Osteoblast (primary cell): ENCODE results near the gene EVPL. TPM values are rescaled to one million over a fixed set of nuclear protein-coding genes. Genes with fewer than 3 reads are reported as not detected.
"Not testable (repeated sequence)": the region's sequence is repeated elsewhere in the genome, so short reads cannot be mapped to it uniquely, and the experiment has no call there.

Experiments used
- DNase-seq: peaks from one replicate; pipeline ENCODE4 v3.0.0; 2011; ENCODE audit warnings: low spot score, mixed read lengths; ENCODE audit not compliant: insufficient read length; ENCODE audit errors: missing footprints
- H2AFZ ChIP-seq: 2 replicates; pipeline ENCODE4 v1.6.0; 2011; ENCODE audit warnings: mild to moderate bottlenecking, low read length
- H3K27ac ChIP-seq: 2 replicates; pipeline ENCODE4 v1.5.1; 2011; ENCODE audit warnings: mild to moderate bottlenecking, low read depth, low read length, moderate library complexity
- H3K27me3 ChIP-seq: 2 replicates; pipeline ENCODE4 v1.6.0; 2012; ENCODE audit warnings: mild to moderate bottlenecking, control low read depth, inconsistent platforms, low read length, moderate library complexity; ENCODE audit not compliant: insufficient read depth
- H3K36me3 ChIP-seq: 2 replicates; pipeline ENCODE4 v1.5.1; 2011; ENCODE audit warnings: mild to moderate bottlenecking, low read length, control low read depth, moderate library complexity; ENCODE audit not compliant: insufficient read depth
- H3K4me1 ChIP-seq: 2 replicates; pipeline ENCODE4 v1.5.1; 2011; ENCODE audit warnings: mild to moderate bottlenecking, low read length, control low read depth, moderate library complexity; ENCODE audit not compliant: insufficient read depth
- H3K4me2 ChIP-seq: 2 replicates; pipeline ENCODE4 v1.6.0; 2011; ENCODE audit warnings: mild to moderate bottlenecking, low read length; ENCODE audit not compliant: insufficient read depth
- H3K4me3 ChIP-seq: fragments of 200-600 bp; sonication (generic); 3 replicates; pipeline ENCODE4 v1.5.1; 2012; ENCODE audit warnings: mild to moderate bottlenecking, low read length, inconsistent platforms; ENCODE audit not compliant: insufficient read depth
- H3K79me2 ChIP-seq: 2 replicates; pipeline ENCODE4 v1.6.0; 2012; ENCODE audit warnings: mild to moderate bottlenecking, low read length, control low read depth, inconsistent platforms; ENCODE audit not compliant: insufficient read depth
- H3K9me3 ChIP-seq: 2 replicates; pipeline ENCODE4 v1.5.1; 2011; ENCODE audit warnings: low read depth, low read length, control low read depth
- H4K20me1 ChIP-seq: 2 replicates; pipeline ENCODE4 v1.6.0; 2012; ENCODE audit warnings: mild to moderate bottlenecking, low read length, control low read depth; ENCODE audit not compliant: insufficient read depth
- total RNA-seq: library from RNA; depleted of rRNA; stranded (reverse); fragments of >200 nt; gene quantifications from 2 replicates; pipeline ENCODE4 v1.2.3, GENCODE V29; 2012
- TF ChIP-seq, protein P1 (sequence below): IDR thresholded peaks from 2 replicates; pipeline ENCODE4 v1.5.1; 2011; ENCODE audit warnings: mild to moderate bottlenecking, low read depth, low read length, moderate library complexity; ENCODE audit errors: extremely low read depth

EVPL gene
- total RNA-seq, 1 donor, result not detected

DNA sequence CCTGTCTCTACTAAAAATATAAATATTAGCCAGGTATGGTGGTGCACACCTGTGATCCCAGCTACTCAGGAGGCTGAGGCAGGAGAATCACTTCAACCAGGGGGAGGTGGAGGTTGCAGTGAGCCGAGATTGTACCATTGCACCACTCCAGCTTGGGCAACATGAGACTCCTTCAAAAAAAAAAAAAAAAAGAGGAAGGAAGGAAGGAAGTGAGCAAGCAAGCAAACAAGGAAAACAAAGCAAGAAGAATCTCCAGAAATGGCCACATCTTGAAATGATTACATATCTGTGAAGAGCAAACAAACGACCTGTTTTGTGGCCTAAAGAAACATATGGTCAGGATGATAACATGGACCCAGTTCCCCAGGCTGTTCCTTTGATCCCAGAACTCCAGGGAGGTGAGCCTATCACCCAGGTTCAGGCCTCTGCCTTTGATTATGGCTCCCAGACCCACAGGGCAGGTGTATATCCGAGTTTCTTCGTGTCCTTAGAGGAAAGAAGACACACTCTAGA lies 57.0 kb downstream of the EVPL start:
- H3K4me3 ChIP-seq, result no peak overlapping the region
- no peak overlapping the region for H3K4me2 ChIP-seq
- H3K79me2 ChIP-seq, result peaks cover 47% of the 10 kb centered on the region

DNA sequence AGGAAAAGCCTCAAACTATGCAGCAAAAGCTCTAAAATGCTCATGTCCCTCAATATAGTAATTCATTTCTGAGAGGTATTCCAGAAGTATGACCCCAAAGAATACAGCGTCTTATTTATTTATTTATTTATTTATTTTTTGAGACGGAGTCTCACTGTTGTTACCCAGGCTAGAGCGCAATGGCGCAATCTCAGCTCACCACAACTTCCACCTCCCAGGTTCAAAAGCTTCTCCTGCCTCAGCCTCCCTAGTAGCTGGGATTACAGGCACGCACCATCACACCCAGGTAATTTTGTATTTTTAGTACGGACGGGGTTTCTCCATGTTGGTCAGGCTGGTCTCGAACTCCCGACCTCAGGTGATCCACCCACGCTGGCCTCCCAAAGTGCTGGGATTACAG lies 58.1 kb downstream of the EVPL start:
- H3K4me3 ChIP-seq, H3K27ac ChIP-seq, DNase-seq, H3K4me2 ChIP-seq, H2AFZ ChIP-seq, H3K4me1 ChIP-seq, H3K9me3 ChIP-seq, H3K27me3 ChIP-seq: not testable (repeated sequence)
- Histone ChIP-seq H3K79me2 (peaks cover 48% of the 10 kb centered on the region), H4K20me1 (peaks cover 14% of the 10 kb centered on the region), H3K36me3 (peaks cover 15% of the 10 kb centered on the region)

More for the DNA sequence above, 57.0 kb downstream of the EVPL start:
- Histone ChIP-seq H3K27me3 (no peaks in the 10 kb centered on the region), H3K36me3 (peaks cover 15% of the 10 kb centered on the region), H3K9me3 (no peaks in the 10 kb centered on the region), H3K27ac (no peak overlapping the region), H4K20me1 (peaks cover 10% of the 10 kb centered on the region), H2AFZ (no peak overlapping the region), H3K4me1 (no peaks in the 10 kb centered on the region)
- TF ChIP-seq, protein P1, sequence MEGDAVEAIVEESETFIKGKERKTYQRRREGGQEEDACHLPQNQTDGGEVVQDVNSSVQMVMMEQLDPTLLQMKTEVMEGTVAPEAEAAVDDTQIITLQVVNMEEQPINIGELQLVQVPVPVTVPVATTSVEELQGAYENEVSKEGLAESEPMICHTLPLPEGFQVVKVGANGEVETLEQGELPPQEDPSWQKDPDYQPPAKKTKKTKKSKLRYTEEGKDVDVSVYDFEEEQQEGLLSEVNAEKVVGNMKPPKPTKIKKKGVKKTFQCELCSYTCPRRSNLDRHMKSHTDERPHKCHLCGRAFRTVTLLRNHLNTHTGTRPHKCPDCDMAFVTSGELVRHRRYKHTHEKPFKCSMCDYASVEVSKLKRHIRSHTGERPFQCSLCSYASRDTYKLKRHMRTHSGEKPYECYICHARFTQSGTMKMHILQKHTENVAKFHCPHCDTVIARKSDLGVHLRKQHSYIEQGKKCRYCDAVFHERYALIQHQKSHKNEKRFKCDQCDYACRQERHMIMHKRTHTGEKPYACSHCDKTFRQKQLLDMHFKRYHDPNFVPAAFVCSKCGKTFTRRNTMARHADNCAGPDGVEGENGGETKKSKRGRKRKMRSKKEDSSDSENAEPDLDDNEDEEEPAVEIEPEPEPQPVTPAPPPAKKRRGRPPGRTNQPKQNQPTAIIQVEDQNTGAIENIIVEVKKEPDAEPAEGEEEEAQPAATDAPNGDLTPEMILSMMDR, result no peak
- DNase-seq, result no peak

DNA sequence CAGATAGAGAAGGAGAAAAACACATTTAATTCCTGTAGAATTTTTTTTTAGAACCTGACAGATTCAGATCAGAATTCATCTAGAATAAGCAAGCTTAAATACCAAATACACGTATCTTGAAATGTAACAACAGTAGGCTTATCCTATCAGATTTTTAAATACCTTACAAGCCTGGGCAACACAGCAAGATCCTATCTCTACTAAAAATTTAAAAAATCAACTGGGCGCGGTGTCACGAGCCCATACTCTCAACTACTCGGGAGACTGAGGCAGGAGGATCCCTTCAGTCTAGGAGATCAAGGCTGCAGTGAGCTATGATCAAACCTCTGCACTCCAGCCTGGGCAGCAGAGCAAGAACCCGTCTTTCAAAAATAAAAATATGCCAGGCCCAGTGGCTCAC lies 61.6 kb downstream of the EVPL start:
- Histone ChIP-seq H4K20me1 (peaks cover 16% of the 10 kb centered on the region), H3K36me3 (peaks cover 4% of the 10 kb centered on the region), H3K79me2 (peaks cover 46% of the 10 kb centered on the region), H3K4me2 (no peak overlapping the region), H2AFZ (no peak overlapping the region), H3K27me3 (no peaks in the 10 kb centered on the region), H3K27ac (no peak overlapping the region), H3K4me1 (no peaks in the 10 kb centered on the region), H3K9me3 (no peaks in the 10 kb centered on the region), H3K4me3 (no peak overlapping the region)
- TF ChIP-seq, protein P1, result no peak
- DNase-seq, result no peak

DNA sequence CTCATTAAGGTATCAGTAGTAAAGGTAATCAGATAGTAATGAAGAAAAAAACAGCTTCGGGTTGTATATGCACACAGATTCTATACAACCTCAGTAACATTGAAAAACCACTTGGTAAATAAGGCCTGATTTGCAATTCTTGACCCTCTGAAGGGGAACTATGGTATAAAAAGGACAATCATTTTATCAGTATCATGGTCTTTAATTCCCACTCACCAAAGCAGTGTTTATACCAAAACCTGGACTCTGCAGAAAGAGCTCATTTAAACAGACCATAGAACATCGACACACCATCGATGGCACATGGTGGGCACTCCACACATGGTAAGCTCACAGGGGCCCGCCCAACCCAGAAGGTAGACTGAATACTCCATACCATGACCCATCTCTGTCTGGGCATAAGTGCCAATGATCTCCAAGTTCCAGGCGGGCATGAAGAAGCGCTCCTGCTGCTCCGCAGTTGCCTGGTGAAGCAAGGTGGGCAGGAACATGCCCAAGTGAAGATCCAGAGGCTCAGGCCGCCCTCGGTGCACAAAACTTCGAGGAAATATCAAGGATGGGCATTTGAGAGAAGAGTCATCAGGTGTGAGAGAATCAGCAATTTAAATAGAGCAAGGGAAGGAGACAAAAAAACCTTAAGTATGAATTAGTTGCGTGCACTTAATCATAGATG lies 67.1 kb downstream of the EVPL start:
- Histone ChIP-seq H4K20me1 (peaks cover 15% of the 10 kb centered on the region), H3K27me3 (no peaks in the 10 kb centered on the region), H3K4me3 (no peak overlapping the region), H3K4me1 (no peaks in the 10 kb centered on the region), H3K79me2 (peaks cover 52% of the 10 kb centered on the region), H3K27ac (no peak overlapping the region), H3K4me2 (no peak overlapping the region), H2AFZ (no peak overlapping the region), H3K9me3 (no peaks in the 10 kb centered on the region), H3K36me3 (peaks cover 13% of the 10 kb centered on the region)
- TF ChIP-seq, protein P1, result no peak
- DNase-seq, result peak; percentile 25
